CD4-positive, alpha-beta T cell (primary cell): ENCODE results near the gene TRHDE. TPM values are rescaled to one million over a fixed set of nuclear protein-coding genes. Genes with fewer than 3 reads are reported as not detected.

Source experiments
- ATAC-seq: fragments of 200-7000 bp; cut with Tn5 transposase; one replicate; pipeline ENCODE4 v1.10.0; 2022; ENCODE audit warnings: mild to moderate bottlenecking; ENCODE audit not compliant: poor library complexity
- CTCF ChIA-PET: fragments of 350-600 bp; sonication (Branson Sonifier 250); formaldehyde crosslinking; loops from one replicate; lab custom pipeline; 2021; ENCODE audit warnings: antibody characterized with exemption, inconsistent platforms; lab: Charles Lee
- POLR2A ChIA-PET: fragments of 350-600 bp; sonication (Branson Sonifier 250); formaldehyde crosslinking; loops from one replicate; lab custom pipeline; 2021; ENCODE audit warnings: antibody characterized with exemption, inconsistent platforms; lab: Charles Lee
- DNase-seq, 14 experiments: peaks; one replicate each; pipeline ENCODE4 v3.0.0-alpha.2; 2013 to 2020; ENCODE audit warnings: mixed read lengths in 2 of 14
- H3K27ac ChIP-seq, 2 donors: one replicate each; pipeline versions ENCODE4 v1.5.1 to v1.7.0; 2013; ENCODE audit warnings: low read length in 2 of 2, low read depth in 1 of 2, mild to moderate bottlenecking in 1 of 2
- H3K27me3 ChIP-seq, 2 experiments: 1 replicate in 1 of 2; 2 replicates in 1 of 2; pipeline versions ENCODE4 v1.6.1 to v1.7.0; 2013; ENCODE audit warnings: low read length in 2 of 2, control low read depth in 1 of 2, mild to moderate bottlenecking in 1 of 2, moderate library complexity in 1 of 2; ENCODE audit not compliant: insufficient read depth in 2 of 2, control insufficient read depth in 1 of 2
- H3K36me3 ChIP-seq: one replicate; pipeline ENCODE4 v1.6.1; 2013; ENCODE audit warnings: low read length, control low read depth; ENCODE audit not compliant: insufficient read depth
- H3K4me1 ChIP-seq: one replicate; pipeline ENCODE4 v1.6.1; 2013; ENCODE audit warnings: low read length, control low read depth; ENCODE audit not compliant: insufficient read depth
- H3K4me3 ChIP-seq: one replicate; pipeline ENCODE4 v1.5.1; 2013; ENCODE audit warnings: mild to moderate bottlenecking, low read length, moderate library complexity
- H3K9me3 ChIP-seq, 2 experiments: 1 replicate in 1 of 2; 2 replicates in 1 of 2; pipeline versions ENCODE4 v1.6.1 to v1.7.0; 2013; ENCODE audit warnings: low read length in 2 of 2, mild to moderate bottlenecking in 2 of 2, control low read depth in 1 of 2, moderate library complexity in 1 of 2; ENCODE audit not compliant: control insufficient read depth in 1 of 2, insufficient read depth in 1 of 2
- H3K27ac Mint-ChIP-seq: one replicate; pipeline ENCODE4 v1.8.0; 2020; ENCODE audit warnings: mixed read lengths
- H3K27me3 Mint-ChIP-seq: one replicate; pipeline ENCODE4 v1.8.0; 2021; ENCODE audit warnings: mixed read lengths
- H3K36me3 Mint-ChIP-seq: one replicate; pipeline ENCODE4 v1.8.0; 2021; ENCODE audit warnings: low read depth, mixed read lengths
- H3K4me1 Mint-ChIP-seq: one replicate; pipeline ENCODE4 v1.8.0; 2021; ENCODE audit warnings: low read depth, mixed read lengths
- H3K4me3 Mint-ChIP-seq: one replicate; pipeline ENCODE4 v1.8.0; 2020; ENCODE audit warnings: mild to moderate bottlenecking, mixed read lengths
- H3K9me3 Mint-ChIP-seq: one replicate; pipeline ENCODE4 v1.8.0; 2020; ENCODE audit warnings: mixed read lengths
- intact Hi-C, 2 experiments: fragments of 100-400 bp; cut with DNase I in 1 of 2; cut with micrococcal nuclease in 1 of 2; formaldehyde crosslinking; loops; one replicate each; pipeline versions ENCODE4 v1.15.1 to v1.9.0; 2023 to 2025; cut with DNase I, micrococcal nuclease
- total RNA-seq, 174 experiments: library from RNA in 2 of 174; stranded (reverse) in 2 of 174; gene quantifications; one replicate each; pipeline ENCODE4 v1.2.3 and lab custom pipeline; 2021 to 2026
- TF ChIP-seq, protein P1 (sequence below): fragments of 200-600 bp; IDR thresholded peaks from one replicate; pipeline ENCODE4 v1.8.0; 2022; ENCODE audit warnings: antibody characterized with exemption, mild to moderate bottlenecking

TRHDE gene
- total RNA-seq, 2 experiments from 2014 or later = not detected

DNA sequence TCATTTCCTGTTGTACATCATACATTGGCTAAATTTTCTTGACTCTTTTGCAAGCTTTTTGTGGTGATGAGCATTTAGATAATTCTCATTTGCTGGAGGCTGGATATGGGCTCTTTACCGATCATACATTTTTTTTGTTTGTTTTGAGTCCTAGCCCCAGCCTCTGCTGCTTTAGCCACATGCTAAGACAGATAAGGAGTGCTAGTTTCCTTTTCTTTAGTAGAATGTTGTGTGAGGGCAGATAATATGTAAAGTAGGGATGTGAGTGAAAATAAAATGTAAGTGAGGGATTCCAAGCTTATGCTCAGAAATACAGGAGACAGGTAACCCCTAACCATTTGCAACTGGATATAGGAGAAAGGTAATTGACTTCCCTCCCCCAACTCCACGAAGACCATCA, 405.7 kb downstream of the TRHDE start:
- POLR2A ChIA-PET = no interaction called here

GRCh38 chr12:72679147-72679757, 407.1 kb downstream of the TRHDE start:
- Mint-ChIP-seq H3K36me3 (no peaks in the 10 kb centered on the region), H3K27me3 (no peaks in the 10 kb centered on the region), H3K27ac (no peak overlapping the region), H3K4me3 (no peak overlapping the region), H3K9me3 (peaks cover 8% of the 10 kb centered on the region), H3K4me1 (no peaks in the 10 kb centered on the region)
- Histone ChIP-seq H3K9me3 (no peaks in the 10 kb centered on the region), H3K4me3 (no peak overlapping the region), H3K36me3 (no peaks in the 10 kb centered on the region), H3K4me1 (no peaks in the 10 kb centered on the region), H3K27me3 (no peaks in the 10 kb centered on the region), H3K27ac (no peak overlapping the region)
- intact Hi-C loops = no loop called here
- TF ChIP-seq, protein P1, sequence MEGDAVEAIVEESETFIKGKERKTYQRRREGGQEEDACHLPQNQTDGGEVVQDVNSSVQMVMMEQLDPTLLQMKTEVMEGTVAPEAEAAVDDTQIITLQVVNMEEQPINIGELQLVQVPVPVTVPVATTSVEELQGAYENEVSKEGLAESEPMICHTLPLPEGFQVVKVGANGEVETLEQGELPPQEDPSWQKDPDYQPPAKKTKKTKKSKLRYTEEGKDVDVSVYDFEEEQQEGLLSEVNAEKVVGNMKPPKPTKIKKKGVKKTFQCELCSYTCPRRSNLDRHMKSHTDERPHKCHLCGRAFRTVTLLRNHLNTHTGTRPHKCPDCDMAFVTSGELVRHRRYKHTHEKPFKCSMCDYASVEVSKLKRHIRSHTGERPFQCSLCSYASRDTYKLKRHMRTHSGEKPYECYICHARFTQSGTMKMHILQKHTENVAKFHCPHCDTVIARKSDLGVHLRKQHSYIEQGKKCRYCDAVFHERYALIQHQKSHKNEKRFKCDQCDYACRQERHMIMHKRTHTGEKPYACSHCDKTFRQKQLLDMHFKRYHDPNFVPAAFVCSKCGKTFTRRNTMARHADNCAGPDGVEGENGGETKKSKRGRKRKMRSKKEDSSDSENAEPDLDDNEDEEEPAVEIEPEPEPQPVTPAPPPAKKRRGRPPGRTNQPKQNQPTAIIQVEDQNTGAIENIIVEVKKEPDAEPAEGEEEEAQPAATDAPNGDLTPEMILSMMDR = no peak
- CTCF ChIA-PET = no interaction called here
- DNase-seq = no peak
- POLR2A ChIA-PET = no interaction called here
- ATAC-seq = no peak

More for the DNA sequence above, 405.7 kb downstream of the TRHDE start:
- ATAC-seq (no peak), DNase-seq (no peak)
- Histone ChIP-seq H3K27me3 (no peaks in the 10 kb centered on the region), H3K9me3 (no peaks in the 10 kb centered on the region), H3K27ac (no peak overlapping the region), H3K4me3 (no peak overlapping the region), H3K4me1 (no peaks in the 10 kb centered on the region), H3K36me3 (no peaks in the 10 kb centered on the region)
- Mint-ChIP-seq H3K27ac (no peak overlapping the region), H3K4me3 (no peak overlapping the region), H3K27me3 (no peaks in the 10 kb centered on the region), H3K9me3 (peaks cover 4% of the 10 kb centered on the region), H3K4me1 (no peaks in the 10 kb centered on the region), H3K36me3 (no peaks in the 10 kb centered on the region)
- TF ChIP-seq, protein P1 = no peak
- intact Hi-C loops = no loop called here
- CTCF ChIA-PET = no interaction called here

DNA sequence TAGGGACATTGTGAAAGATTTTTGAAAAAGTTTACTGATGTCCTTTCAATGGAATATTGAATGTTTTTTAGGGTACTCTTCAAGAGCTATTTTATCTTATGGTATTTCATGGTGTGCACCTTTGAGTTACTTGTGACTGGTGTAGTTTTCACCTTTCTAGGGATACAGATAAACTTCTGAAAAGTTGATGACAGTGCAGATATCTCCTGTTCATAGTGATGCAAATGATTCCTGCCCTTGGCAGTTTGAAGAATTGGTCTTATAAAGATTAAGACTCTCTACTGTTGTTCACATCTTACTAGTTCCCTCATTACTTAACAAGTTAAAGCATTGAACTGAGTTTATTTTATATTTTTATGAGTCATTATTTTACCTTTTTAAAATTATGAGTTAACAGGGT, 408.9 kb downstream of the TRHDE start:
- DNase-seq (no peak), ATAC-seq (no peak)
- Mint-ChIP-seq H3K4me1 (no peaks in the 10 kb centered on the region), H3K9me3 (peaks cover 4% of the 10 kb centered on the region), H3K4me3 (no peak overlapping the region), H3K36me3 (no peaks in the 10 kb centered on the region), H3K27ac (no peak overlapping the region), H3K27me3 (no peaks in the 10 kb centered on the region)
- H3K27me3 ChIP-seq = no peaks in the 10 kb centered on the region
- ChIA-PET CTCF (no interaction called here), POLR2A (no interaction called here)
- no peaks in the 10 kb centered on the region for H3K9me3 ChIP-seq
- intact Hi-C loops = no loop called here
- H3K4me1 ChIP-seq = no peaks in the 10 kb centered on the region
- TF ChIP-seq, protein P1 = no peak
- no peak overlapping the region for H3K27ac ChIP-seq
- no peaks in the 10 kb centered on the region for H3K36me3 ChIP-seq
- H3K4me3 ChIP-seq = no peak overlapping the region
